K562 (cell line): Measurements from ENCODE around the gene HS6ST1.

Source experiments
- BACH1 ChIP-seq: fragments of 200-800 bp; sonication (Bioruptor generic); IDR thresholded peaks from 2 replicates; pipeline ENCODE4 v1.6.1; 2016; ENCODE audit warnings: missing genetic modification characterization, missing compliant biosample characterization
- CSDE1 ChIP-seq, 2 experiments: fragments of 450-650 bp; IDR thresholded peaks; 2 replicates each; pipeline ENCODE4 v1.6.1; 2016; ENCODE audit warnings: mild to moderate bottlenecking in 1 of 2
- GATAD2B ChIP-seq: fragments of 450-650 bp; IDR thresholded peaks from 2 replicates; pipeline ENCODE4 v1.6.1; 2017; ENCODE audit warnings: mild to moderate bottlenecking, borderline replicate concordance
- TGIF2 ChIP-seq: sonication (generic); formaldehyde crosslinking; IDR thresholded peaks from 2 replicates; pipeline ENCODE4 v1.8.1; 2022; ENCODE audit warnings: mild to moderate bottlenecking, missing genetic modification reagents, moderate library complexity
- YY1 ChIP-seq, 3 experiments: IDR thresholded peaks; 2 replicates each; pipeline ENCODE4 v1.6.1; 2011; ENCODE audit warnings: low read length in 2 of 3, mild to moderate bottlenecking in 2 of 3, moderate library complexity in 2 of 3, borderline replicate concordance in 1 of 3, control low read depth in 1 of 3, low read depth in 1 of 3; ENCODE audit not compliant: insufficient read depth in 3 of 3, insufficient replicate concordance in 2 of 3, control insufficient read depth in 1 of 3, insufficient read length in 1 of 3; ENCODE audit errors: extremely low read depth in 1 of 3
- ZNF12 ChIP-seq: sonication (generic); formaldehyde crosslinking; IDR thresholded peaks from 2 replicates; pipeline ENCODE4 v1.4.0; 2020; ENCODE audit warnings: mild to moderate bottlenecking, missing genetic modification reagents
- TF ChIP-seq, protein P1 (sequence below), 3 experiments: IDR thresholded peaks in 2 of 3; conservative IDR thresholded peaks in 1 of 3; 2 replicates each; pipeline ENCODE4 v1.5.1; 2011 to 2012; ENCODE audit warnings: low read length in 3 of 3, mild to moderate bottlenecking in 3 of 3, control low read depth in 2 of 3, improper control_type of control experiment in 1 of 3, inconsistent platforms in 1 of 3, low read depth in 1 of 3, mixed read lengths in 1 of 3, moderate library complexity in 1 of 3; ENCODE audit not compliant: insufficient read depth in 2 of 3

DNA sequence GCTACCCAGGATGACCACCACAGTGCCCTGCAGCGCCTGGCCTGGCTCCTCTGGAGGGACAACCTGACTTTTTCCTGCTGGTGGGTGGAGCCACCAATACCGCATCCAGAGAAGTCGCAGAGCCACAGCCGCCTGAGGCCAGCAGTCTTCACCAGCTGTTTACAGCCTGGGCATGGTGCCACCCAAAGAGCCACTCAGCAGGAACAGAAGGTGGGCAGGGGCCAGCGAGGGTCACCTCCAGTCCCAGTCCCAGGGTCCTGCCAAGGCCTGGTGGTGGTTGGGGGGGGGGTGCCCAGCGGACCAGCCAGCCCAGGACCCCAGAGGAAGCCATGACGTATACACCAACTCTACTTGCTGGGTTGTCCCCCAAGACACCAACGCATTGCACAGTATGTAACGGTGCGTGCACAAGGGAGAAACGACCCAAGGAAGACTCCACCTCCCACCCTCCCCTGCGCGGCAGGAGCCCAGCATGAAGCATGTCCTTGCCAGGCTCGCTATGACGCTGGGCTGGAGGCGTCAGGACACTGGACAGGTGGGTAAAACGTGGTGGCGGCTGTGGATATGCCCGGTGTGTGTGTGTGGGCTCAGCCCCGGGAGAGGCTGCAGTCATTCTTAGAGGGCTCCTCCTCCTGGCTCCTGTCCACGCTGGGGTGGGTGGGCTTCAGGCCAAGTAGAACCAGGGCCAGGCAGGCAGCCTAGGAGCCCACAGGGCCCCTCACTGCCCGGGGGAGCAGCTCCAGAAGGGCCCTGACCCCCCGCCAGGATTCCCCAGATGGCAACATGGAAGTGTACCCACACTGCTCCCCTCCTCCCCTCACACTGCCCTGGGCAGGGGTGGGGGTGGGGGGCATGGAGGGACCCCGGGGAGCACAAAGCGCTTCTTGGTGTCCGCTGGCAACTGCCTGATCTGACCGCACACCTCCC is 49.3 kb downstream of the HS6ST1 start:
- TF ChIP-seq GATAD2B (no peak), BACH1 (no peak), YY1 (IDR thresholded peaks at IDR 0.05; ENCODE audit: borderline replicate concordance in 1 of 3, control insufficient read depth in 1 of 3, extremely low read depth in 1 of 3, insufficient read depth in 3 of 3, insufficient read length in 1 of 3, insufficient replicate concordance in 2 of 3, low read depth in 1 of 3, low read length in 2 of 3) (no peak), ZNF12 (CRISPR knock-in tag) (no peak), TGIF2 (CRISPR knock-in tag) (no peak), CSDE1 (IDR thresholded peaks at IDR 0.05) (no peak)
- TF ChIP-seq, protein P1, sequence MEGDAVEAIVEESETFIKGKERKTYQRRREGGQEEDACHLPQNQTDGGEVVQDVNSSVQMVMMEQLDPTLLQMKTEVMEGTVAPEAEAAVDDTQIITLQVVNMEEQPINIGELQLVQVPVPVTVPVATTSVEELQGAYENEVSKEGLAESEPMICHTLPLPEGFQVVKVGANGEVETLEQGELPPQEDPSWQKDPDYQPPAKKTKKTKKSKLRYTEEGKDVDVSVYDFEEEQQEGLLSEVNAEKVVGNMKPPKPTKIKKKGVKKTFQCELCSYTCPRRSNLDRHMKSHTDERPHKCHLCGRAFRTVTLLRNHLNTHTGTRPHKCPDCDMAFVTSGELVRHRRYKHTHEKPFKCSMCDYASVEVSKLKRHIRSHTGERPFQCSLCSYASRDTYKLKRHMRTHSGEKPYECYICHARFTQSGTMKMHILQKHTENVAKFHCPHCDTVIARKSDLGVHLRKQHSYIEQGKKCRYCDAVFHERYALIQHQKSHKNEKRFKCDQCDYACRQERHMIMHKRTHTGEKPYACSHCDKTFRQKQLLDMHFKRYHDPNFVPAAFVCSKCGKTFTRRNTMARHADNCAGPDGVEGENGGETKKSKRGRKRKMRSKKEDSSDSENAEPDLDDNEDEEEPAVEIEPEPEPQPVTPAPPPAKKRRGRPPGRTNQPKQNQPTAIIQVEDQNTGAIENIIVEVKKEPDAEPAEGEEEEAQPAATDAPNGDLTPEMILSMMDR (IDR thresholded peaks at IDR 0.05 in 2 of 3, conservative IDR thresholded peaks at IDR 0.05 in 1 of 3; ENCODE audit: insufficient read depth in 2 of 3, low read depth in 1 of 3, low read length in 3 of 3) = no peak
